BJ (cell line): Measurements from ENCODE around the gene BDKRB1. TPM values are rescaled to one million over a fixed set of nuclear protein-coding genes. Genes with fewer than 3 reads are reported as not detected.

Experiments used
- CTCF ChIA-PET: fragments of 350-600 bp; formaldehyde crosslinking; extraction: SDS; loops from one replicate; lab custom pipeline; 2021; ENCODE audit warnings: antibody characterized with exemption, inconsistent platforms; lab: Yijun Ruan, JAX
- POLR2A ChIA-PET: fragments of 300-600 bp; sonication (Branson Sonifier 250); formaldehyde crosslinking; extraction: SDS; loops from one replicate; lab custom pipeline; 2021; ENCODE audit warnings: antibody characterized with exemption; lab: Charles Lee
- DNase-seq: peaks from one replicate; pipeline ENCODE4 v3.0.0-alpha.2; 2011; ENCODE audit warnings: low read depth
- H3K27me3 ChIP-seq: 2 replicates; pipeline ENCODE4 v1.6.0; 2011; ENCODE audit warnings: low read length; ENCODE audit not compliant: control insufficient read depth, insufficient read depth
- H3K36me3 ChIP-seq: 2 replicates; pipeline ENCODE4 v1.5.1; 2011; ENCODE audit warnings: low read length; ENCODE audit not compliant: control insufficient read depth, insufficient read depth
- H3K4me3 ChIP-seq: 2 replicates; pipeline ENCODE4 v1.5.1; 2011; ENCODE audit warnings: low read depth, mild to moderate bottlenecking, control low read depth, low read length
- polyA plus RNA-seq: library from polyadenylated mRNA; depleted of rRNA; stranded (reverse); fragments of >200 nt; gene quantifications from 2 replicates; pipeline ENCODE4 v1.2.3, GENCODE V29; 2011
- TF ChIP-seq, protein P1 (sequence below): IDR thresholded peaks from 2 replicates; pipeline ENCODE4 v1.5.1; 2011; ENCODE audit warnings: low read depth, mild to moderate bottlenecking, control low read depth, inconsistent platforms, low read length, moderate library complexity; ENCODE audit not compliant: insufficient read depth

Gene BDKRB1
- polyA plus RNA-seq, 1 experiment = 3.8 TPM

DNA sequence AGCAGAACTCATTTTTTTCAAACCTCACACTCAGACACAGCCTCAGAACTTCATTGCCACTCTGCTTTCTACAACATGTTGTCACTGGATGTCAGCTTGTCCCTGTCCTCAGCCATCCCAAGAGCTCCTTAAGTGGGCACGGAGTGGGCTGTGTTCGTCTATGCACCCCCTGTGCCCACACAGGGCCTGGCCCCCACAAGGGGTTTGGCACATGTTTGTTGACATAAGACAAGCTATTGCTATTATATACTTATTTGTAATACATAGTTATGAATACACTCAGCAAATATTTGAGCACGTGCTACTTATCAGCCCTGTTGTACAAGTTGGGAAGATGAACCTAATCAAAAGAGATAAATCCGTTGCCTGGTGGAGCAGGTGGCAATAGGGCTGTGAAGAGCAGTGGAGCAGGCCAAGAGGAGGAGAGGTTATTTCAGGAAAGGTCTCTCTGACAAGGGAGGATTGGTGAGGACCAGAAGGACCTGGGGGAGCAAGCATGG, 4.3 kb upstream of the BDKRB1 start:
- POLR2A ChIA-PET = no interaction called here
- DNase-seq = no peak

DNA sequence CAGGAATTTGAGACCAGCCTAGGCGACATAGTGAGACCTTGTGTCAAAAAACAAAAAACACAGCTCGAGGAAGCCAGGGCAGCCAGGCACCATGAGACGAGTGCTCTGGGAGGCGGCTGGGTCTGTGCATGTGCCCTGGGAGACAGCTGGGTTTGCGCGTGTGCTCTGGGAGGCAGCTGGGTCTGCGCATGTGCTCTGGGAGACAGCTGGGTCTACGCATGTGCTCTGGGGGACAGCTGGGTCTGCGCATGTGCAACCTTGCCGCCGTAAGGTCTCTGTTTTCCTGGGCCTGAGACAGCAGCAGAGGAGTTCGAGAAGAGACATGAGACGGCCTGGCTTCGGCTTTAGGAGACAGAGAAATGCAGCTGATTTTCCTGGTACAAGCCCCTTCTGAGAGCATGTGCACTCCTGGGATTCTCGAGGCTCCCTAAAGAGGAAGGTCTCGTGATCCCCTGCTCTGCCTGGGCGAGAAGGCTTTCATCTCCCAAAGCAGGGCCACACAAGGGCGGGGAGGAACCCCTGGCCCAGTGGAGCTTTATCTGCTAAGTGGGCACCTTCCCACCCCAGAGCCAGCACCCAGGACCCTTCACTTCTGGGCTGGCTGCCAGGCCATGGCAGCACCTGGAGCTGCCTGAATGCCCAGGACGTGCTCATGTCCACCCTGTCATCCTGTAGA, 3.5 kb upstream of the BDKRB1 start:
- CTCF ChIA-PET = interaction anchor here (1.2 to 3.1 kb wide), 3 partner anchors 22 to 63 kb away, joined by 3 to 10 read pairs (median 3); no protein-coding TSS in a partner anchor
- Histone ChIP-seq H3K27me3 (no peaks in the 10 kb centered on the region), H3K36me3 (no peaks in the 10 kb centered on the region), H3K4me3 (no peak overlapping the region)
- TF ChIP-seq, protein P1, sequence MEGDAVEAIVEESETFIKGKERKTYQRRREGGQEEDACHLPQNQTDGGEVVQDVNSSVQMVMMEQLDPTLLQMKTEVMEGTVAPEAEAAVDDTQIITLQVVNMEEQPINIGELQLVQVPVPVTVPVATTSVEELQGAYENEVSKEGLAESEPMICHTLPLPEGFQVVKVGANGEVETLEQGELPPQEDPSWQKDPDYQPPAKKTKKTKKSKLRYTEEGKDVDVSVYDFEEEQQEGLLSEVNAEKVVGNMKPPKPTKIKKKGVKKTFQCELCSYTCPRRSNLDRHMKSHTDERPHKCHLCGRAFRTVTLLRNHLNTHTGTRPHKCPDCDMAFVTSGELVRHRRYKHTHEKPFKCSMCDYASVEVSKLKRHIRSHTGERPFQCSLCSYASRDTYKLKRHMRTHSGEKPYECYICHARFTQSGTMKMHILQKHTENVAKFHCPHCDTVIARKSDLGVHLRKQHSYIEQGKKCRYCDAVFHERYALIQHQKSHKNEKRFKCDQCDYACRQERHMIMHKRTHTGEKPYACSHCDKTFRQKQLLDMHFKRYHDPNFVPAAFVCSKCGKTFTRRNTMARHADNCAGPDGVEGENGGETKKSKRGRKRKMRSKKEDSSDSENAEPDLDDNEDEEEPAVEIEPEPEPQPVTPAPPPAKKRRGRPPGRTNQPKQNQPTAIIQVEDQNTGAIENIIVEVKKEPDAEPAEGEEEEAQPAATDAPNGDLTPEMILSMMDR = no peak
- no peak for DNase-seq
- POLR2A ChIA-PET = no interaction called here

More for the DNA sequence above, 4.3 kb upstream of the BDKRB1 start:
- TF ChIP-seq, protein P1 = no peak
- no peaks in the 10 kb centered on the region for H3K27me3 ChIP-seq
- H3K36me3 ChIP-seq = no peaks in the 10 kb centered on the region; the same call in 1 of the 2 replicates
- CTCF ChIA-PET = interaction anchor here (1.3 to 3.1 kb wide), 3 partner anchors 17 to 24 kb away, joined by 3 to 10 read pairs (median 3); no protein-coding TSS in a partner anchor
- no peak overlapping the region for H3K4me3 ChIP-seq

DNA sequence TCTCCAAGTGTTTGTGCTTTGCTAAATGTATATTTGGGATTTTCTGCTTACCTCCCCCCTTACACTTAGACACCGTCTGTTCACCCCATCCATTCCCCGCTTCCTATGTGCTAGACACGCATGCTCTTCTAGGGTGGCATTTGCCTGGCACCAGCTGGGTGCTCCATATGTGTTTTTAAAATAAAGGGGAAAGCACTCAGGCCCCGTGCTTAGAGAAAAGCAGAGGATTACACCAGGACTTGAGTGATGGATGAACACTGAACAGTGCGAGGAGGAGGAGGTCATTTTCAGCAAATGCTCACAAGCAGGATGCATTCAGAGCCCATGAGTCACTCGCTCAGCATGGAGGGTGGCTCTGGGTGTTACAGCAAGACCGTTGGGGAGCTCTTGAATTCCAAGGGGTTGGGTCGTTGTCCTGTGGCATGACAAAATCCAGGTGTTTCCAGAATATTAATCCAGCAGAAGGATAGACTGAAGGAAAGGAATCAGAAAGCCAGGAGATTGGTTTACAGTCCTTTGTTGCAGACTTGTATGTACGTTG, 2.9 kb upstream of the BDKRB1 start:
- POLR2A ChIA-PET = no interaction called here
- no peaks in the 10 kb centered on the region for H3K27me3 ChIP-seq
- CTCF ChIA-PET = interaction anchor here (1.2 to 3.1 kb wide), 4 partner anchors 13 to 63 kb away, joined by 3 to 10 read pairs (median 4); no protein-coding TSS in a partner anchor
- no peak overlapping the region for H3K4me3 ChIP-seq
- peak; percentile 51 for DNase-seq
- TF ChIP-seq, protein P1 = no peak
- no peaks in the 10 kb centered on the region for H3K36me3 ChIP-seq

DNA sequence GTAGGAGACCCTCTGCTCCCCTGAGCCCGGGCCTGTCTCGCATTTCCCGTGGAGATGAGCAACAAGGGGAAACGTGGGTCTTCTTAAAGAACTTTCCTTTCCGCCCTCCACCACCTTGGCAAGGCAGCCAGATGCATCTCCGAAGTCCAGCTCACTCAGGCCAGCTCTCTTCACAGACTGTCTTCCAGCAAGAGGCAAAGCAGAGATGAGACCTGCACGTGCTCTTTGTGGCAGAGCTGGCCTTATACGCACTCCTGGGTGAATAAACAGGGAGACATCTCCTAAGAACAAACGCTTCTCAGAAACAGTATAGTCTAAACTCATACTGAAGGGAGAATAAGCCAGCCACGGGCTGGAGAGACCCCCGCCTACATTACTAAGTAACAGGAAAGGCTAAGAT, 1.3 kb upstream of the BDKRB1 start:
- Histone ChIP-seq H3K36me3 (no peaks in the 10 kb centered on the region), H3K27me3 (no peaks in the 10 kb centered on the region), H3K4me3 (no peak overlapping the region)
- ChIA-PET CTCF (interaction anchor here (0.7 to 1.5 kb wide), 3 partner anchors 11 to 86 kb away, joined by 3 read pairs; no protein-coding TSS in a partner anchor), POLR2A (no interaction called here)
- TF ChIP-seq, protein P1 = no peak
- no peak for DNase-seq

DNA sequence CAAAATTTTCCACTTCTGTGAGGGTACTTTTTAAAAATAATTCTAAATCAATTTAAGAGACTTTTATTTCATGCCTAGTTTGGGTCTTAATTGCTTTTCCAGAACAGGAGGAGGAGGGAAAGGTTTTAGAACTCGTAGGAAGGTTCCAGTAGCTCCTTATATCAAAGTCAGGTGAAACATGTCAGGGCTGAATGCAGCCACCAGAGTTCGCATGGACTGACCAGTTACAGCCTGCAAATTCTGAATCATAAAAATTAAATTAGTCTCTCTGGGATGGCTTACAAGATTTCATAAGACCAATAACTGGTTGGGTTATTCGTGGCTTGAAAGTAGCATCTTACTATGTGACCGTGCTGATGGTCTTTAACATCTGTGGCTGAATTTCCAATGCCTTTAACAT, 397 bp downstream of the BDKRB1 start:
- no peak overlapping the region for H3K4me3 ChIP-seq
- CTCF ChIA-PET = interaction anchor here (1.0 to 2.0 kb wide), 3 partner anchors 19 to 155 kb away, joined by 3 to 5 read pairs (median 4); no protein-coding TSS in a partner anchor
- H3K27me3 ChIP-seq = no peaks in the 10 kb centered on the region
- POLR2A ChIA-PET = no interaction called here
- no peaks in the 10 kb centered on the region for H3K36me3 ChIP-seq
- DNase-seq = no peak
- TF ChIP-seq, protein P1 = no peak
